Left ventricle myocardium inferior (tissue), 1 donor: Measurements from ENCODE around the gene MFSD6L. TPM values are rescaled to one million over a fixed set of nuclear protein-coding genes. Genes with fewer than 3 reads are reported as not detected.

ENCODE experiments used
- DNase-seq: peaks from one replicate; pipeline ENCODE4 v3.0.0-alpha.2; 2020
- H3K27ac ChIP-seq: fragments of 200-600 bp; replicated peaks from 2 replicates; pipeline ENCODE4 v1.8.0; 2021
- H3K27me3 ChIP-seq: fragments of 200-600 bp; 2 replicates; pipeline ENCODE4 v1.8.0; 2021; ENCODE audit warnings: low read depth
- H3K36me3 ChIP-seq: fragments of 200-600 bp; 2 replicates; pipeline ENCODE4 v1.8.0; 2021
- H3K4me1 ChIP-seq: fragments of 200-600 bp; 2 replicates; pipeline ENCODE4 v1.8.0; 2021
- H3K4me3 ChIP-seq: fragments of 200-600 bp; 2 replicates; pipeline ENCODE4 v1.8.0; 2021; ENCODE audit warnings: mild to moderate bottlenecking, moderate library complexity
- H3K9me3 ChIP-seq: fragments of 200-600 bp; replicated peaks from 2 replicates; pipeline ENCODE4 v1.8.0; 2021
- intact Hi-C: fragments of 100-400 bp; cut with micrococcal nuclease; formaldehyde crosslinking; loops from one replicate; pipeline ENCODE4 v1.11.0; 2022
- total RNA-seq: library from RNA; stranded (reverse); fragmentation: NEBNext Ultra II Directional; extraction: Animal tissue kit (Norgen Biotek cat#: 25700); gene quantifications from one replicate; pipeline ENCODE4 v1.2.1, GENCODE V29; 2021
- TF ChIP-seq, protein P1 (sequence below): fragments of 200-600 bp; IDR thresholded peaks from 2 replicates; pipeline ENCODE4 v1.8.0; 2021; ENCODE audit warnings: antibody characterized with exemption, mild to moderate bottlenecking, borderline replicate concordance
- donor health status: DM: no; HTN: yes; CAD: no; lungs with severe emphysema.

MFSD6L gene
- total RNA-seq, 1 donor from 2014 or later = not detected

DNA sequence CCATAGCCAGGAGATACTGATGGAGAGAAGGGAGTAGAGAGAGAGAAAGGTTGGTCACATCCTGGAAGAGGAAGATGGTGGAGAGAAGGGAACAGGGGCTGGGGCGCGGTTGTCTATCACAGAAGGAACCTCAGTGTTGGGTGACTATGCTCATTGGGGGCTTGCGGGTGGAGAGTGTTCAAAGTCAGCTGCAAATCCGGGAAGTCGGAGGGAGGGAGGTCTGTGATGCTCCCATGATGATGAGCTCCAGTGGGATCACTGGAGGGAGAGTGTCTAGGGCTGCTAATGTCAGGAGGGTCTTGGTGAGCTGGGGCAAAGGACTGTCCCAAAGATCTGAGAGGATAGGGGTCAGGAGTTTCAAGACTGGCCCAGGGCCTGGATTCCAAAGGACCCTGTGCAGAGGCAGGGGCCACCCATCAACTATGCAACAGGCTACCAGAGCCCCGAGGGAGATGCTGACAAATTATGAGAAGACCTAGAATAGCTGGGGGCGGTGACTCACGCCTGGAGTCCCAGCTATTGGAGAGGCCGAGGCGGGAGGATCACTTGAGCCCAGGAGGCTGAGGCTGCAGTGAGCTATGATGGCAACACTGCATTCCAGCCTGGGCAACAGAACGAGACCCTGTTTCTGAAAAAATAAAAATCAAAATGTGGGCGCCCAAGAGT lies 43.4 kb downstream of the MFSD6L start:
- Histone ChIP-seq H3K4me3 (no peak overlapping the region), H3K27me3 (peaks cover 37% of the 10 kb centered on the region), H3K4me1 (peaks cover 10% of the 10 kb centered on the region), H3K27ac (no peak overlapping the region), H3K9me3 (no peaks in the 10 kb centered on the region), H3K36me3 (no peaks in the 10 kb centered on the region)
- TF ChIP-seq, protein P1, sequence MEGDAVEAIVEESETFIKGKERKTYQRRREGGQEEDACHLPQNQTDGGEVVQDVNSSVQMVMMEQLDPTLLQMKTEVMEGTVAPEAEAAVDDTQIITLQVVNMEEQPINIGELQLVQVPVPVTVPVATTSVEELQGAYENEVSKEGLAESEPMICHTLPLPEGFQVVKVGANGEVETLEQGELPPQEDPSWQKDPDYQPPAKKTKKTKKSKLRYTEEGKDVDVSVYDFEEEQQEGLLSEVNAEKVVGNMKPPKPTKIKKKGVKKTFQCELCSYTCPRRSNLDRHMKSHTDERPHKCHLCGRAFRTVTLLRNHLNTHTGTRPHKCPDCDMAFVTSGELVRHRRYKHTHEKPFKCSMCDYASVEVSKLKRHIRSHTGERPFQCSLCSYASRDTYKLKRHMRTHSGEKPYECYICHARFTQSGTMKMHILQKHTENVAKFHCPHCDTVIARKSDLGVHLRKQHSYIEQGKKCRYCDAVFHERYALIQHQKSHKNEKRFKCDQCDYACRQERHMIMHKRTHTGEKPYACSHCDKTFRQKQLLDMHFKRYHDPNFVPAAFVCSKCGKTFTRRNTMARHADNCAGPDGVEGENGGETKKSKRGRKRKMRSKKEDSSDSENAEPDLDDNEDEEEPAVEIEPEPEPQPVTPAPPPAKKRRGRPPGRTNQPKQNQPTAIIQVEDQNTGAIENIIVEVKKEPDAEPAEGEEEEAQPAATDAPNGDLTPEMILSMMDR = no peak
- DNase-seq = no peak
- intact Hi-C loops = no loop called here

DNA sequence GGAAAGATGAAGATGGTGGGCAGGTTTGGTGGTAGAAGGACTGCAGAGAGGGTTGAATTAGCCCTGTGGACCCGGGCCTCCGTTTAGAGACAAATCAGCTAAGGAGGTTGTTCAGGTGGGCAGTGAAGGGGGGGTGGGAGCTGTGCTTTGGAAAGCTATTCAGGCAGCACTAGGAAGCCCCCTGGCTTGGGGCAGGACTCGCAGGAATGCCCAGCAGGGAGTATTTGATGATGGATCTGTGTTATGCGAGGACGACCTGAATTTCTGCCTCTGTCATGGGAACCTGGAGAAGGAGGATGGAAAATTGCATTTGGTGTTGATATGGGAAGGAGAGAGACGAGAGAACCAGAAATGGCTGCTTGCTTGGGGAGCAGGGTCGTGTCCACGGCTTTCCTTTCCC lies 44.3 kb downstream of the MFSD6L start:
- TF ChIP-seq, protein P1 = no peak
- intact Hi-C loops = no loop called here
- no peaks in the 10 kb centered on the region for H3K9me3 ChIP-seq
- no peak overlapping the region for H3K4me3 ChIP-seq
- H3K27ac ChIP-seq = no peak overlapping the region
- no peak for DNase-seq
- H3K27me3 ChIP-seq = peaks cover 37% of the 10 kb centered on the region
- H3K36me3 ChIP-seq = no peaks in the 10 kb centered on the region
- H3K4me1 ChIP-seq = peaks cover 10% of the 10 kb centered on the region

DNA sequence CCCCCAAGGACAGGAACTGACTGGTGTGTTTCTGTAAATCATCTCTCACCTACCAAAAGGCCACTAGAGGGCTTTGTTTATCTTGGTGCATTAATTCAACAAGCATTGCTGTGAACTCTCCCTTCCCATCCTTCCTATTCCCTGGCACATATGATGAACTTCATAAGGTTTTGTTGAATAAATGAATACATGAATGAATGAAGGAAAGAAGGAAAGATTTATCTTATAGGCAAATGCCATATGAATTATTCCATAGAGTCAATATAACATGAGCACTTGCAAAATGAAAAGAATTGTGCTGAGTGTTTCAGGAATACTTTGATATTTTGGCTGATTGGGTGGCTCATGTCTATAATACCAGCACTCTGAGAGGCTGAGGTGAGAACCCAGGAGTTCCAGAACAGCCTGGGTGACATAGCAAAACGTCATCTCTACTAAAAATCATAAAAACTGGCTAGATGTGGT lies 45.2 kb downstream of the MFSD6L start:
- no peak overlapping the region for H3K27ac ChIP-seq
- TF ChIP-seq, protein P1 = no peak
- peaks cover 37% of the 10 kb centered on the region for H3K27me3 ChIP-seq
- no peak for DNase-seq
- H3K4me3 ChIP-seq = no peak overlapping the region
- peaks cover 10% of the 10 kb centered on the region for H3K4me1 ChIP-seq
- H3K36me3 ChIP-seq = no peaks in the 10 kb centered on the region
- no peaks in the 10 kb centered on the region for H3K9me3 ChIP-seq
- intact Hi-C loops = no loop called here

DNA sequence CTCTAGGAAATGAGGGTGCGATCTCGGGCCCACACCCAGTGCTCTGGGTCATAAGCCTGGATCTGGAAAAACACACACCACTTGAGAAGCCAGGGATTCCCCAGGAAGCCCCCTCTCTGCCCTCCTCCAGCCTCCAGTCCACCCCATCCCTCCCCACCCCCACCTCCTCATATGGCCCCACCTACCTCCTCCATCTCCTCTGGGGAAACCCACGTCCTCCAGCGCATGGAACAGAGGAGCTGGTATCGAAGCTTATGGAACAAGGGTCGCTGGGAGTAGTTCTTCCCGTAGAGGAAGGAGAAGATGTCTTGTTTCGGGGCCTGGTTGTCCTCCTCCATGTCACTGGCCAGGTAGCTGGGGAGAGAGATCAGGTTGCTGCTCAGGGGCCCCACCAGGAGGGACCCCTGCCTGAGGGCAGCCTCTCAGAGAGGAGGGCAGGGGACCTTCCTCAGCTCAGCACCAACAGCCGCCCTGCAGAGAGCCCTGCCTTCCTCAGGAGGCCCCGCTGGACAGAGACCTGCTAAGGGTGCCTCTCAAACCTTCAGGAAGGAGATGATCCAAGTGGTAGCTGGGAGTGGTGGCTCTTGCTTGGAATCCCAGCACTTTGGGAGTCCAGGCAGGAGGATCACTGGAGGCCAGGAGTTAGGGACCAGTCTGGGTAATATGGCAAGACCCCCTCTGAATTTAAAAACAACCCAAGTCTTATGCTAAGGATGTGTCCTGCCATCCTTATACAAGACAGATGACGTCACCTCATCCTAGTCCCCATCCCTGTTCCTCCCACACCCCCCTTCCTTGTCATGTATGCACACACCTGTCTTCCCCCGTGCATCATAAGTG lies 45.8 kb downstream of the MFSD6L start:
- Histone ChIP-seq H3K36me3 (no peaks in the 10 kb centered on the region), H3K4me3 (no peak overlapping the region), H3K27ac (no peak overlapping the region), H3K4me1 (peaks cover 10% of the 10 kb centered on the region), H3K9me3 (no peaks in the 10 kb centered on the region), H3K27me3 (peaks cover 31% of the 10 kb centered on the region)
- intact Hi-C loops = no loop called here
- TF ChIP-seq, protein P1 = no peak
- no peak for DNase-seq

DNA sequence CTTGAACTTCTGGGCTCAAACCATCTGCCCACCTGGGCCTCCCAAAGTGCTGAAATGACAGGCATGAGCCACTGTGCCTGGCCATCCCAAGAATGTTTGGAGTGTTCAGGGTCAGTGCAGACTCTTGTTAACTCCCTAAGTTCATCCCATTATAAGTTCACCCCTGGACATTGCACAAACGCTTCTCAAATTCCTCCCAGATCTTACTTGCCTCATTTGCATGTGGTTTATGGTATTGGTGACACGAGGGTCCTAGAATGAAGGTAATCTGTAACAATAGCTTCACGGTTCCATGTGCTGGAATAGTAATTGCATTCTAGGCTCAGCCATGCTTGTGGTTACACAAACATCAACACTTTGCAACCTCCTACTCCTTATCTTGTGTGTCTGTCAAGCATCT lies 49.5 kb downstream of the MFSD6L start:
- no peaks in the 10 kb centered on the region for H3K9me3 ChIP-seq
- no peak overlapping the region for H3K4me3 ChIP-seq
- no peaks in the 10 kb centered on the region for H3K36me3 ChIP-seq
- H3K27me3 ChIP-seq = peaks cover 3% of the 10 kb centered on the region
- DNase-seq = no peak
- no peak overlapping the region for H3K27ac ChIP-seq
- intact Hi-C loops = loop anchor here (5.0 to 10.0 kb wide), 2 partner anchors 177 to 335 kb away; no protein-coding TSS in a partner anchor
- H3K4me1 ChIP-seq = peaks cover 24% of the 10 kb centered on the region
- TF ChIP-seq, protein P1 = no peak
